Glutamatergic neuron (in vitro differentiated cells): ENCODE data around the gene NWD2. TPM values are rescaled to one million over a fixed set of nuclear protein-coding genes. Genes with fewer than 3 reads are reported as not detected.
A peak's percentile ranks its signal among the peaks of the same experiment; 100 is the strongest.

ENCODE experiments used
- DNase-seq: peaks from one replicate; pipeline ENCODE4 v3.0.0; 2022
- H3K27ac Mint-ChIP-seq: one replicate; pipeline ENCODE4 v1.8.0; 2020; ENCODE audit warnings: mild to moderate bottlenecking, mixed read lengths, inconsistent platforms; ENCODE audit not compliant: unreplicated experiment
- H3K27me3 Mint-ChIP-seq: one replicate; pipeline ENCODE4 v1.8.0; 2020; ENCODE audit warnings: mild to moderate bottlenecking, moderate library complexity, mixed read lengths, inconsistent platforms; ENCODE audit not compliant: unreplicated experiment
- H3K36me3 Mint-ChIP-seq: one replicate; pipeline ENCODE4 v1.8.0; 2020; ENCODE audit warnings: mild to moderate bottlenecking, mixed read lengths, inconsistent platforms; ENCODE audit not compliant: unreplicated experiment
- H3K4me1 Mint-ChIP-seq: one replicate; pipeline ENCODE4 v1.8.0; 2020; ENCODE audit warnings: mild to moderate bottlenecking, low read depth, mixed read lengths, inconsistent platforms; ENCODE audit not compliant: unreplicated experiment
- H3K4me3 Mint-ChIP-seq: one replicate; pipeline ENCODE4 v1.8.0; 2020; ENCODE audit warnings: mild to moderate bottlenecking, mixed read lengths, inconsistent platforms; ENCODE audit not compliant: unreplicated experiment
- H3K9me3 Mint-ChIP-seq: one replicate; pipeline ENCODE4 v1.8.0; 2020; ENCODE audit warnings: mild to moderate bottlenecking, moderate library complexity, mixed read lengths, inconsistent platforms; ENCODE audit not compliant: unreplicated experiment
- CTCF ChIP-seq: fragments of 200-600 bp; sonication (generic); IDR thresholded peaks from one replicate; pipeline ENCODE4 v1.5.0; 2021; ENCODE audit not compliant: partially characterized antibody, unreplicated experiment
- total RNA-seq: library from RNA; stranded (reverse); fragmentation: NEBNext Ultra II Directional; extraction: Animal tissue kit (Norgen Biotek cat#: 25700); gene quantifications from one replicate; pipeline ENCODE4 v1.2.1, GENCODE V29; 2021; ENCODE audit not compliant: unreplicated experiment

The NWD2 gene
- total RNA-seq, 1 donor from 2014 or later, result 0.17 TPM

GRCh38 chr4:37243722-37244582 is 591 bp upstream of the NWD2 start:
- no peak overlapping the region for H3K27ac Mint-ChIP-seq
- peak; percentile 72 for TF ChIP-seq CTCF
- H3K4me1 Mint-ChIP-seq, result peaks cover 3% of the 10 kb centered on the region
- H3K4me3 Mint-ChIP-seq, result peak overlapping the region; percentile 83
- H3K27me3 Mint-ChIP-seq, result peaks cover 20% of the 10 kb centered on the region
- H3K36me3 Mint-ChIP-seq, result no peaks in the 10 kb centered on the region
- H3K9me3 Mint-ChIP-seq, result peaks cover 5% of the 10 kb centered on the region
- DNase-seq, result peak; percentile 57

GRCh38 chr4:37245391-37245954 is 930 bp downstream of the NWD2 start:
- H3K9me3 Mint-ChIP-seq, result peaks cover 5% of the 10 kb centered on the region
- peaks cover 20% of the 10 kb centered on the region for H3K27me3 Mint-ChIP-seq

DNA sequence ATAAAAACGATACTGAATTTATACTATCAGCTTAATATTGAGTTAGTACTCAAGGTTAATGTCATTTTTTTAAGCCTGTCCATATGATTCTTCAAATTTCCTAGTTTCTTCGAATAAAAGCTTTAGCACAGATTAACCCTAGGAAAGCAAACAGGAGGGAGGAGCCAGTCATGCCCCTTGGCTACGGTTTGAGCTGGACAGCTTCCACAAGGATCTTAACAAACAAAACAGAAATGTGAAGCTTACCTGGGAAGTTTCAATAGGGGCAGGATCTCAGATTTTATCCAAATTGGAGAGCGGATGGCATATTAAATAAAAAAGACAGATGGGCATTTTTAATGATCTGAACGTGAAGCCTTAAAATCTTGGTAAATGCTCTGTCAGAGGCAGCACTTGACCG is 2.3 kb downstream of the NWD2 start:
- H3K4me1 Mint-ChIP-seq, result peaks cover 3% of the 10 kb centered on the region
- no peak for DNase-seq
- H3K27ac Mint-ChIP-seq, result no peak overlapping the region
- H3K27me3 Mint-ChIP-seq, result peaks cover 18% of the 10 kb centered on the region
- TF ChIP-seq CTCF, result no peak
- no peak overlapping the region for H3K4me3 Mint-ChIP-seq
- H3K36me3 Mint-ChIP-seq, result no peaks in the 10 kb centered on the region
- peaks cover 5% of the 10 kb centered on the region for H3K9me3 Mint-ChIP-seq

More at GRCh38 chr4:37245391-37245954, 930 bp downstream of the NWD2 start:
- Mint-ChIP-seq H3K27ac (no peak overlapping the region), H3K4me3 (peak overlapping the region; percentile 90), H3K36me3 (no peaks in the 10 kb centered on the region), H3K4me1 (peaks cover 3% of the 10 kb centered on the region)
- TF ChIP-seq CTCF, result no peak
- DNase-seq, result peak; percentile 7

DNA sequence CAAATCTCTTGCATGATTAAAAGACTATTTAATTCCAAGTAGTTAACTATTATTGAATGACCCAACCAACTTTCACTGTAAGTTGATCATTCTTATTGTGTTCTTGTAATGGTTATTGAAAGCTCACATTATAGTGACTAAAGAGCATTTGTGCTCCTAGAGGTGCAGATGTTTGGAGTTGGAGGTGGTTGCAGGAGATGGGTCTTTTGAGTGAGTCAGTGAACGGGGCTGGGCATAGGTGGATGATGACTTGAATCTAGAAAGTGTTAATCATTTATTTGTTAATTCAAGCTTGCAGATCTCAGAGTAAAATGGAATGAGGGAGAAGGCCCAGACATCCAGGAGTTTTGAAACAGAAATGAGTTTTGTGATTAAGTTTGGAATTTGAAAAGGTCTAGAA is 13.7 kb downstream of the NWD2 start:
- no peak overlapping the region for H3K27ac Mint-ChIP-seq
- peaks cover 5% of the 10 kb centered on the region for H3K4me1 Mint-ChIP-seq
- no peaks in the 10 kb centered on the region for H3K36me3 Mint-ChIP-seq
- no peaks in the 10 kb centered on the region for H3K9me3 Mint-ChIP-seq
- TF ChIP-seq CTCF, result no peak
- H3K27me3 Mint-ChIP-seq, result no peaks in the 10 kb centered on the region
- DNase-seq, result no peak
- no peak overlapping the region for H3K4me3 Mint-ChIP-seq

GRCh38 chr4:37268319-37268718 is 23.8 kb downstream of the NWD2 start:
- DNase-seq, result no peak
- Mint-ChIP-seq H3K4me1 (no peaks in the 10 kb centered on the region), H3K4me3 (no peak overlapping the region), H3K27ac (no peak overlapping the region), H3K27me3 (peaks cover 2% of the 10 kb centered on the region), H3K36me3 (no peaks in the 10 kb centered on the region), H3K9me3 (no peaks in the 10 kb centered on the region)
- no peak for TF ChIP-seq CTCF
